Right forelimb (tissue), 1 donor: ENCODE results near the gene POMT2.
"Not testable (repeated sequence)": the region's sequence is repeated elsewhere in the genome, so short reads cannot be mapped to it uniquely, and the experiment has no call there.

Source experiments
- DNase-seq: peaks from one replicate; pipeline ENCODE4 v3.0.0-alpha.2; 2018

Gene POMT2

GRCh38 chr14:77324816-77325745 lies 4.4 kb upstream of the POMT2 start:
- DNase-seq: no peak

GRCh38 chr14:77324289-77324688 lies 3.6 kb upstream of the POMT2 start:
- DNase-seq: no peak

GRCh38 chr14:77323571-77323970 lies 2.9 kb upstream of the POMT2 start:
- no peak for DNase-seq

- DNase-seq: no peak
Observed at GRCh38 chr14:77322951-77323350, 2.3 kb upstream of the POMT2 start.

- no peak for DNase-seq
Observed at GRCh38 chr14:77322250-77322902, 1.7 kb upstream of the POMT2 start.

GRCh38 chr14:77319422-77319821 lies 1.3 kb downstream of the POMT2 start:
- DNase-seq: no peak

GRCh38 chr14:77318756-77319155 lies 1.9 kb downstream of the POMT2 start:
- DNase-seq: not testable (repeated sequence)

GRCh38 chr14:77318006-77318553 lies 2.6 kb downstream of the POMT2 start:
- no peak for DNase-seq

- no peak for DNase-seq
Observed at GRCh38 chr14:77316872-77317301, 3.8 kb downstream of the POMT2 start.

GRCh38 chr14:77316195-77316505 lies 4.5 kb downstream of the POMT2 start:
- DNase-seq: no peak

- DNase-seq: no peak
Observed at GRCh38 chr14:77314539-77315457, 5.9 kb downstream of the POMT2 start.

- no peak for DNase-seq
Observed at GRCh38 chr14:77314043-77314442, 6.6 kb downstream of the POMT2 start.

GRCh38 chr14:77313371-77313770 lies 7.3 kb downstream of the POMT2 start:
- DNase-seq: no peak

- no peak for DNase-seq
Observed at GRCh38 chr14:77311217-77311616, 9.5 kb downstream of the POMT2 start.

- DNase-seq: no peak
Observed at GRCh38 chr14:77310026-77310425, 10.7 kb downstream of the POMT2 start.

GRCh38 chr14:77309131-77309530 lies 11.6 kb downstream of the POMT2 start:
- no peak for DNase-seq

- DNase-seq: no peak
Observed at GRCh38 chr14:77306851-77307496, 13.7 kb downstream of the POMT2 start.

GRCh38 chr14:77306416-77306815 lies 14.3 kb downstream of the POMT2 start:
- no peak for DNase-seq

- no peak for DNase-seq
Observed at GRCh38 chr14:77305696-77306095, 15.0 kb downstream of the POMT2 start.

- no peak for DNase-seq
Observed at GRCh38 chr14:77303417-77304156, 17.1 kb downstream of the POMT2 start.

GRCh38 chr14:77302926-77303325 lies 17.8 kb downstream of the POMT2 start:
- DNase-seq: no peak

GRCh38 chr14:77301103-77301502 lies 19.6 kb downstream of the POMT2 start:
- DNase-seq: peak; percentile 85
